NOMO-1 (cell line): Measurements from ENCODE around the gene KCNQ1.

Experiments
- DNase-seq, 2 experiments: peaks; one replicate each; lab custom pipeline; 2025; ENCODE audit not compliant: unreplicated experiment in 2 of 2; lab: John Stamatoyannopoulos, UW

KCNQ1 gene

GRCh38 chr11:2673871-2674471 lies 229.2 kb downstream of the KCNQ1 start:
- DNase-seq, result no peak

GRCh38 chr11:2674658-2675131 lies 229.9 kb downstream of the KCNQ1 start:
- no peak for DNase-seq

GRCh38 chr11:2675540-2675939 lies 230.7 kb downstream of the KCNQ1 start:
- DNase-seq, result no peak

- peak; percentile 50 to 91 for DNase-seq
Observed at GRCh38 chr11:2677127-2677526, 232.3 kb downstream of the KCNQ1 start.

- no peak for DNase-seq
Observed at GRCh38 chr11:2678396-2678795, 233.6 kb downstream of the KCNQ1 start.

GRCh38 chr11:2679011-2679676 lies 234.3 kb downstream of the KCNQ1 start:
- DNase-seq, result no peak

- peak; percentile 24 to 41 for DNase-seq
Observed at GRCh38 chr11:2681408-2682145, 236.8 kb downstream of the KCNQ1 start.

GRCh38 chr11:2683806-2684205 lies 239.0 kb downstream of the KCNQ1 start:
- no peak for DNase-seq

- DNase-seq, result no peak
Observed at GRCh38 chr11:2684581-2684980, 239.8 kb downstream of the KCNQ1 start.

- no peak for DNase-seq
Observed at GRCh38 chr11:2685051-2685450, 240.2 kb downstream of the KCNQ1 start.

GRCh38 chr11:2685566-2686359 lies 241.0 kb downstream of the KCNQ1 start:
- DNase-seq, result no peak

- DNase-seq, result no peak
Observed at GRCh38 chr11:2686360-2687222, 241.8 kb downstream of the KCNQ1 start.

GRCh38 chr11:2687223-2687530 lies 242.4 kb downstream of the KCNQ1 start:
- no peak for DNase-seq

- DNase-seq, result no peak
Observed at GRCh38 chr11:2687782-2688191, 243.0 kb downstream of the KCNQ1 start.

GRCh38 chr11:2688381-2689231 lies 243.8 kb downstream of the KCNQ1 start:
- DNase-seq, result no peak

- DNase-seq, result no peak
Observed at GRCh38 chr11:2689651-2690575, 245.1 kb downstream of the KCNQ1 start.

GRCh38 chr11:2690596-2691354 lies 246.0 kb downstream of the KCNQ1 start:
- DNase-seq, result no peak

GRCh38 chr11:2691355-2691761 lies 246.6 kb downstream of the KCNQ1 start:
- no peak for DNase-seq
